ENCODE data around the gene CCKAR. TPM values are rescaled to one million over a fixed set of nuclear protein-coding genes. Genes with fewer than 3 reads are reported as not detected.

Gene CCKAR
- 1 to 10 TPM; 1.2 to 3.4 (median 1.5) TPM for total RNA-seq

DNA sequence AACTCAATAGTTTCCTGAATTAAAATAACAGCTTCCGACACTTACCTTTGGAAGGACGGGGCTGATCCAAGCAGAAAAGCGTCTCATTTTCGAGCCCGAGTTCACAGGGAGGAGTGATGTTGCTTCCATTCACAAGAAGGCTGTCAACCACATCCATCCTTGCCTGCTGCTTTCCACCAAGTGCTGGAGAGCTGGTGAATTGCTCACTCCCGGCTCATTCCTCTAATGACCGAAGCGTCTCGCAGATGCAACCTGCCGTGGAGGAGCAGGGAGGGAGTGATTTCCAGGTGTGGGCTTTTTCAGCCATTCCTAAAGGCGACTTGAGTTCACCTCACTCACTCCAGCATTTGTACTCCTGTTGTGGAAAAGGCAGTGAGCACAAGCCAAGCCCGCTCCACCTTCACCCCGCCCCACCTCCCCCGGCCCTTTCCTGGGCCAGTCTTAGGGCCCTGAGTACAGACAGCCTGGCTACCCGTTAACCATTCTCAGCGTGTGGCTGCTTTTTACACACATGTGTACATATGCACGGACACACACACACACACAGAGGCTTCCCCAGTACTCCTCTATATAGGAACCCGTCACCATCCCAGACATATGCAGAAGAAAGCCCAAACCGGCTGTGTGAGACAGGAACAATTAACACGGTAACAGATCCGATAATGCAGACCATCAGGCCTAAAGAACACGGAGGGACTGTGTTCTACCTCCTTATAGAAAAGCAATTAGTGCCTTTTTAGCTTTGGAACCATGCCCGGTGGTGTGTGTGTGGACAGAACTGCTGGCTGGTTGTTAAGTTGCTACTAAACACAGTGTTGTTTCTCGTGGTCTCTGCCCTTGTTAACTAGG, at the start of gene CCKAR:
Gene CCKAR (minus strand): TSS at position 374 of the 849 bp plus-strand sequence. CDS start 217 bp downstream, at position 157.
- H3K36me3 ChIP-seq = no peaks in the 10 kb centered on the region
- no peak within 1 kb of the TSS for H3K27ac ChIP-seq (replicated peaks in 1 of 4)
- no peaks in the 10 kb centered on the region for H3K9me3 ChIP-seq
- DNase-seq (ENCODE audit: extremely low spot score) = no peak
- intact Hi-C loops (cut with DNase I) = no loop called here
- no peaks in the 10 kb centered on the region for H3K4me1 ChIP-seq
- no peak within 1 kb of the TSS for H3K4me3 ChIP-seq
- TF ChIP-seq POLR2AphosphoS5 (IDR thresholded peaks at IDR 0.05) = no peak
- TF ChIP-seq, protein P1, sequence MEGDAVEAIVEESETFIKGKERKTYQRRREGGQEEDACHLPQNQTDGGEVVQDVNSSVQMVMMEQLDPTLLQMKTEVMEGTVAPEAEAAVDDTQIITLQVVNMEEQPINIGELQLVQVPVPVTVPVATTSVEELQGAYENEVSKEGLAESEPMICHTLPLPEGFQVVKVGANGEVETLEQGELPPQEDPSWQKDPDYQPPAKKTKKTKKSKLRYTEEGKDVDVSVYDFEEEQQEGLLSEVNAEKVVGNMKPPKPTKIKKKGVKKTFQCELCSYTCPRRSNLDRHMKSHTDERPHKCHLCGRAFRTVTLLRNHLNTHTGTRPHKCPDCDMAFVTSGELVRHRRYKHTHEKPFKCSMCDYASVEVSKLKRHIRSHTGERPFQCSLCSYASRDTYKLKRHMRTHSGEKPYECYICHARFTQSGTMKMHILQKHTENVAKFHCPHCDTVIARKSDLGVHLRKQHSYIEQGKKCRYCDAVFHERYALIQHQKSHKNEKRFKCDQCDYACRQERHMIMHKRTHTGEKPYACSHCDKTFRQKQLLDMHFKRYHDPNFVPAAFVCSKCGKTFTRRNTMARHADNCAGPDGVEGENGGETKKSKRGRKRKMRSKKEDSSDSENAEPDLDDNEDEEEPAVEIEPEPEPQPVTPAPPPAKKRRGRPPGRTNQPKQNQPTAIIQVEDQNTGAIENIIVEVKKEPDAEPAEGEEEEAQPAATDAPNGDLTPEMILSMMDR (IDR thresholded peaks at IDR 0.05) = no peak
- no peak for TF ChIP-seq EP300 (IDR thresholded peaks at IDR 0.05)
- TF ChIP-seq POLR2A (IDR thresholded peaks at IDR 0.05; ENCODE audit: low read depth) = no peak
- peaks cover 0 to 7% (median 0%) of the 10 kb centered on the region in 4 donors for H3K27me3 ChIP-seq
- 73% methylated on average over 24 of the region's 24 CpGs for WGBS

- Histone ChIP-seq H3K27ac (replicated peaks in 1 of 4) (no peak overlapping the region), H3K9me3 (no peaks in the 10 kb centered on the region), H3K4me3 (no peak overlapping the region), H3K36me3 (no peaks in the 10 kb centered on the region), H3K4me1 (peaks cover 0 to 8% (median 5%) of the 10 kb centered on the region in 4 donors), H3K27me3 (no peaks in the 10 kb centered on the region)
- 95% methylated on average over 2 of the region's 2 CpGs for WGBS
- TF ChIP-seq POLR2A (IDR thresholded peaks at IDR 0.05; ENCODE audit: low read depth) = no peak
- no peak for TF ChIP-seq EP300 (IDR thresholded peaks at IDR 0.05)
- no peak for TF ChIP-seq POLR2AphosphoS5 (IDR thresholded peaks at IDR 0.05)
- TF ChIP-seq, protein P1 (IDR thresholded peaks at IDR 0.05) = no peak
- no peak for DNase-seq (ENCODE audit: extremely low spot score)
- intact Hi-C loops (cut with DNase I) = no loop called here
Measured at GRCh38 chr4:26533685-26534084, 43.4 kb upstream of the CCKAR start.

DNA sequence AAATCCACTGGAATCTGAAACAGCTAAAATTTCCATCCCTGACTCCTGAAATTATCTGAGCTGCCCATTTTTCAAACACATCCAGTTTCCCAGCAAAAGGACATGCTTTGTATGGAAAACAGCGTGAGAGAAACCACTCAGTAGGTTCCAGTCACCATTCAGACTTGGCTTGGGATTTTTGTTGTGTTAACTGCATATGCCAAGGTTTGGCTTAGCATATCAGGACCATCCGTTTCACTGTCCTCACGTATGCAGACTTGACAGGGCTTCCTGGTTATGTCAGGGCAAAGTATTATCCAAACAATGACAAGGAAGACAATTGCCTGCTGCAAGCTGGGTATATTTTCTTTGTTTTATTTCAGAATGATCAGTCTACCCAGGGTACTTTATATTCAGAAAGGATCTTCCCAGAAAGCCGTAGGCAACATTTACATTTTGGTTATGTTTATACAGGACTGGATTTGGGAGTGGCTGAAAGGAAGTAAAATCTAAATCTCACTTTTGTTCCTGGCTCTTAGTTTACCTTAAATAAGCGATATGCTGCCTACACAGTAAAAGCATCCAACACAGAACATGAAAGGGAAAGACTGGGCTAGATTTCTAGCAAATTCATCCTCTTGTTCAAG, 41.3 kb upstream of the CCKAR start:
- H3K4me3 ChIP-seq = no peak overlapping the region
- DNase-seq (ENCODE audit: extremely low spot score) = no peak
- H3K27ac ChIP-seq (replicated peaks in 1 of 4) = no peak overlapping the region
- TF ChIP-seq EP300 (IDR thresholded peaks at IDR 0.05) (no peak), POLR2AphosphoS5 (IDR thresholded peaks at IDR 0.05) (no peak), POLR2A (IDR thresholded peaks at IDR 0.05; ENCODE audit: low read depth) (no peak)
- TF ChIP-seq, protein P1 (IDR thresholded peaks at IDR 0.05) = no peak
- intact Hi-C loops (cut with DNase I) = no loop called here
- 29% methylated on average over 5 of the region's 5 CpGs for WGBS
- no peaks in the 10 kb centered on the region for H3K27me3 ChIP-seq
- H3K4me1 ChIP-seq = peaks cover 0 to 8% (median 5%) of the 10 kb centered on the region in 4 donors
- H3K9me3 ChIP-seq = no peaks in the 10 kb centered on the region
- no peaks in the 10 kb centered on the region for H3K36me3 ChIP-seq

- Histone ChIP-seq H3K27me3 (no peaks in the 10 kb centered on the region), H3K4me3 (no peak overlapping the region), H3K27ac (replicated peaks in 1 of 4) (no peak overlapping the region), H3K9me3 (no peaks in the 10 kb centered on the region), H3K36me3 (no peaks in the 10 kb centered on the region), H3K4me1 (peaks cover 0 to 8% (median 5%) of the 10 kb centered on the region in 4 donors)
- TF ChIP-seq POLR2AphosphoS5 (IDR thresholded peaks at IDR 0.05) (no peak), POLR2A (IDR thresholded peaks at IDR 0.05; ENCODE audit: low read depth) (no peak), EP300 (IDR thresholded peaks at IDR 0.05) (no peak)
- TF ChIP-seq, protein P1 (IDR thresholded peaks at IDR 0.05) = no peak
- 96% methylated on average over 5 of the region's 5 CpGs for WGBS
- no peak for DNase-seq (ENCODE audit: extremely low spot score)
- intact Hi-C loops (cut with DNase I) = no loop called here
Measured at GRCh38 chr4:26530099-26530498, 39.8 kb upstream of the CCKAR start.

Data from esophagus muscularis mucosa (tissue), 4 donors.